H9 (cell line): ENCODE data around the gene PLD2. TPM values are rescaled to one million over a fixed set of nuclear protein-coding genes. Genes with fewer than 3 reads are reported as not detected.
A peak's percentile ranks its signal among the peaks of the same experiment; 100 is the strongest.

Experiments used
- DNase-seq: peaks from one replicate; pipeline ENCODE4 v3.0.0-alpha.2; 2017
- H2AFZ ChIP-seq: one replicate; pipeline ENCODE4 v1.6.1; 2013; ENCODE audit warnings: mild to moderate bottlenecking, low read length, control low read depth, moderate library complexity
- H2AK5ac ChIP-seq: 2 replicates; pipeline ENCODE4 v1.6.1; 2013; ENCODE audit warnings: low read length, control low read depth, mixed read lengths; ENCODE audit not compliant: insufficient read length
- H2BK120ac ChIP-seq: one replicate; pipeline ENCODE4 v1.6.1; 2013; ENCODE audit warnings: low read depth, mild to moderate bottlenecking, low read length, control low read depth, inconsistent platforms; ENCODE audit not compliant: poor library complexity, severe bottlenecking
- H2BK12ac ChIP-seq: 2 replicates; pipeline ENCODE4 v1.6.1; 2013; ENCODE audit warnings: low read length, control low read depth, mixed read lengths, low read depth; ENCODE audit not compliant: insufficient read length
- H2BK15ac ChIP-seq: 2 replicates; pipeline ENCODE4 v1.6.1; 2013; ENCODE audit warnings: low read depth, low read length, control low read depth
- H2BK20ac ChIP-seq: one replicate; pipeline ENCODE4 v1.6.1; 2013; ENCODE audit warnings: low read depth, mild to moderate bottlenecking, low read length, control low read depth, inconsistent platforms; ENCODE audit not compliant: poor library complexity, severe bottlenecking
- H2BK5ac ChIP-seq: 2 replicates; pipeline ENCODE4 v1.6.1; 2013; ENCODE audit warnings: low read length, control low read depth, mixed read lengths; ENCODE audit not compliant: insufficient read length
- H3K14ac ChIP-seq: 2 replicates; pipeline ENCODE4 v1.6.1; 2013; ENCODE audit warnings: low read length, control low read depth; ENCODE audit not compliant: insufficient read depth
- H3K18ac ChIP-seq: 2 replicates; pipeline ENCODE4 v1.6.1; 2013; ENCODE audit warnings: low read depth, mild to moderate bottlenecking, mixed read lengths, low read length, control low read depth; ENCODE audit not compliant: insufficient read length
- H3K23ac ChIP-seq: 2 replicates; pipeline ENCODE4 v1.6.1; 2013; ENCODE audit warnings: low read length, control low read depth, mixed read lengths, low read depth; ENCODE audit not compliant: insufficient read length
- H3K23me2 ChIP-seq: 2 replicates; pipeline ENCODE4 v1.6.1; 2013; ENCODE audit warnings: low read depth, mild to moderate bottlenecking, mixed read lengths, low read length, control low read depth; ENCODE audit not compliant: insufficient read length, poor library complexity, severe bottlenecking
- H3K27ac ChIP-seq: 2 replicates; pipeline ENCODE4 v1.5.1; 2013; ENCODE audit warnings: low read length, control low read depth, mixed read lengths, low read depth; ENCODE audit not compliant: insufficient read length
- H3K27me3 ChIP-seq: 2 replicates; pipeline ENCODE4 v1.6.1; 2013; ENCODE audit warnings: low read length, control low read depth, inconsistent platforms; ENCODE audit not compliant: insufficient read depth
- H3K4ac ChIP-seq: 2 replicates; pipeline ENCODE4 v1.6.1; 2013; ENCODE audit warnings: low read depth, mild to moderate bottlenecking, control low read depth, inconsistent platforms, low read length, moderate library complexity
- H3K4me1 ChIP-seq: 2 replicates; pipeline ENCODE4 v1.6.1; 2013; ENCODE audit warnings: low read length, control low read depth, inconsistent platforms; ENCODE audit not compliant: insufficient read depth
- H3K4me2 ChIP-seq: 2 replicates; pipeline ENCODE4 v1.6.1; 2013; ENCODE audit warnings: low read length, control low read depth, mixed read lengths; ENCODE audit not compliant: insufficient read length, insufficient read depth
- H3K56ac ChIP-seq: 2 replicates; pipeline ENCODE4 v1.6.1; 2013; ENCODE audit warnings: low read depth, mild to moderate bottlenecking, mixed read lengths, low read length, control low read depth; ENCODE audit not compliant: insufficient read length
- H3K79me1 ChIP-seq: 2 replicates; pipeline ENCODE4 v1.6.1; 2013; ENCODE audit warnings: low read depth, mild to moderate bottlenecking, moderate library complexity, low read length, control low read depth, inconsistent platforms; ENCODE audit not compliant: insufficient read depth, poor library complexity, severe bottlenecking
- H3K79me2 ChIP-seq: 2 replicates; pipeline ENCODE4 v1.6.1; 2013; ENCODE audit warnings: low read length, control low read depth, inconsistent platforms; ENCODE audit not compliant: insufficient read depth
- H3K9ac ChIP-seq: 2 replicates; pipeline ENCODE4 v1.6.1; 2013; ENCODE audit warnings: low read length, control low read depth, mixed read lengths; ENCODE audit not compliant: insufficient read length; ENCODE audit errors: extremely low read depth
- H3K9me3 ChIP-seq: one replicate; pipeline ENCODE4 v1.6.1; 2013; ENCODE audit warnings: low read depth, low read length, inconsistent platforms; ENCODE audit not compliant: control insufficient read depth
- H3T11ph ChIP-seq: one replicate; pipeline ENCODE4 v1.6.1; 2013; ENCODE audit warnings: mild to moderate bottlenecking, low read length, control low read depth, inconsistent platforms
- H4K20me1 ChIP-seq: one replicate; pipeline ENCODE4 v1.6.1; 2013; ENCODE audit not compliant: control insufficient read depth, insufficient read length, insufficient read depth
- H4K5ac ChIP-seq: 2 replicates; pipeline ENCODE4 v1.6.1; 2013; ENCODE audit warnings: low read depth, mild to moderate bottlenecking, mixed read lengths, low read length, control low read depth; ENCODE audit not compliant: insufficient read length
- H4K8ac ChIP-seq: replicated peaks from 2 replicates; pipeline ENCODE4 v1.6.1; 2013; ENCODE audit warnings: low read length, control low read depth, mixed read lengths, low read depth; ENCODE audit not compliant: insufficient read length
- H4K91ac ChIP-seq: 2 replicates; pipeline ENCODE4 v1.6.1; 2013; ENCODE audit warnings: low read depth, mild to moderate bottlenecking, moderate library complexity, mixed read lengths, low read length, control low read depth; ENCODE audit not compliant: insufficient read length
- H3K27ac Mint-ChIP-seq, 3 experiments: 2 replicates in 2 of 3; 3 replicates in 1 of 3; pipeline ENCODE4 v1.8.0; 2020 to 2021; ENCODE audit warnings: mixed read lengths in 3 of 3, mild to moderate bottlenecking in 1 of 3, moderate library complexity in 1 of 3
- H3K27me3 Mint-ChIP-seq: 2 replicates; pipeline ENCODE4 v1.8.0; 2021; ENCODE audit warnings: low read depth, mild to moderate bottlenecking, moderate library complexity, mixed read lengths
- H3K36me3 Mint-ChIP-seq, 3 experiments: 2 replicates in 2 of 3; 3 replicates in 1 of 3; pipeline ENCODE4 v1.8.0; 2020 to 2021; ENCODE audit warnings: low read depth in 3 of 3, mixed read lengths in 3 of 3; ENCODE audit not compliant: insufficient read depth in 1 of 3
- H3K4me1 Mint-ChIP-seq, 2 experiments: 2 replicates each; pipeline ENCODE4 v1.8.0; 2020; ENCODE audit warnings: mixed read lengths in 2 of 2
- H3K4me3 Mint-ChIP-seq, 2 experiments: 2 replicates in 1 of 2; 3 replicates in 1 of 2; pipeline ENCODE4 v1.8.0; 2020 to 2021; ENCODE audit warnings: mild to moderate bottlenecking in 2 of 2, mixed read lengths in 2 of 2, moderate library complexity in 1 of 2
- H3K9me3 Mint-ChIP-seq, 2 experiments: 2 replicates in 1 of 2; 3 replicates in 1 of 2; pipeline ENCODE4 v1.8.0; 2020; ENCODE audit warnings: mild to moderate bottlenecking in 2 of 2, mixed read lengths in 2 of 2, moderate library complexity in 1 of 2
- WGBS: extraction: QIAGEN DNeasy Blood & Tissue Kit; methylation state at CpG from one replicate; pipeline ENCODE4 v1.1.7; 2013; ENCODE audit warnings: missing lambda C conversion rate, low lambda C conversion rate, mixed read lengths; ENCODE audit not compliant: insufficient read length; ENCODE audit errors: extremely low coverage; 5-methylcytosine and 5-hydroxymethylcytosine counted together
- total RNA-seq: library from RNA; stranded (reverse); gene quantifications from 2 replicates; pipeline ENCODE4 v1.2.1, GENCODE V29; 2021
- TF ChIP-seq, protein P1 (sequence below): fragments of 200-600 bp; sonication (generic); conservative IDR thresholded peaks from 3 replicates; pipeline ENCODE4 v1.8.0; 2021; ENCODE audit warnings: antibody characterized with exemption, mild to moderate bottlenecking

PLD2 gene
- total RNA-seq, 1 experiment from 2014 or later: 63.3 TPM

DNA sequence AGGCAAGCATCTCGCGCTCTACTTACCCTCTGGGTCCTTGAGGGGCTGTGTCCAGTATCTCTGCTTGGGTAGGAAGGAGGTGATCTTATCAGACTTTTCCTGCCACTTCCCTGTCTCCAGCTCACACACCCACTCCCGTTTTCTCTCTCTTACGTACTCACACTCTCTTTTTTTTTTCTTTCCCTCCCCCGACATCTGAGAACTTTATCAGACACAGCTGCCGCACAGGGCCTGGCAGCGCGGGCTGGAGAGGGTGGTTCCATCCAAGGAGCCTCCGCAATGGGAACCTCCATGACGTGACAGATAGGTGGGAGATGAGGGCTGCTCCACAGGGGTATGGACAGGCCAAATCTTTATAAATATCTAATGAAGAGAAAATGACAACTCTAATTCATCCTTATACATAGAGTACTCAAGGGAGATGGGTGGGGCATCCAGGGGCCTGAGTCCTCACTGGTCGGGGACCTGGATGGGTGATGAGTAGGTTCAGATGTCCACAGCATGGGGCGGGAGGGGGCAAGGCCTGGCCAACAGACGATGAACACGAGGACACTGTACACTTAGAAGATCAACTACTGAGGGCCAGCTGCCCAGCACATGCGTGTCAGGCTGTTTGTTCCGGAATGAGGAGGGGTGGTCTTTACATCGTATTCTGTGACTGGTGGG lies 49.5 kb downstream of the PLD2 start:
- Mint-ChIP-seq H3K27me3 (no peaks in the 10 kb centered on the region), H3K9me3 (no peaks in the 10 kb centered on the region), H3K4me1 (peaks cover 66 to 68% of the 10 kb centered on the region in 2 experiments), H3K36me3 (peaks cover 0 to 17% (median 5%) of the 10 kb centered on the region in 3 experiments; a peak in 4 of 7 replicates), H3K27ac (peak overlapping the region; percentile 15 to 77 (median 54); a peak in 6 of 7 replicates), H3K4me3 (peak overlapping the region in 1 of 2 experiments; percentile 3; a peak in 2 of 5 replicates)
- H3K9me3 ChIP-seq: no peaks in the 10 kb centered on the region
- 97% methylated on average over 3 of the region's 17 CpGs for WGBS
- H3K79me1 ChIP-seq: no peaks in the 10 kb centered on the region
- no peak overlapping the region for H2AK5ac ChIP-seq
- H3K4me2 ChIP-seq: no peak overlapping the region
- H3K27ac ChIP-seq: no peak overlapping the region
- H3K9ac ChIP-seq: no peak overlapping the region
- no peak overlapping the region for H2BK5ac ChIP-seq
- no peaks in the 10 kb centered on the region for H4K20me1 ChIP-seq
- H3K4me1 ChIP-seq: peaks cover 21% of the 10 kb centered on the region; the same call in 1 of the 2 replicates
- H2AFZ ChIP-seq: no peak overlapping the region
- no peak overlapping the region for H4K8ac ChIP-seq
- H3K79me2 ChIP-seq: no peaks in the 10 kb centered on the region
- H3K56ac ChIP-seq: no peak overlapping the region
- no peak overlapping the region for H3K23ac ChIP-seq
- H4K91ac ChIP-seq: no peak overlapping the region
- no peak overlapping the region for H2BK120ac ChIP-seq
- H3T11ph ChIP-seq: no peak overlapping the region
- H2BK15ac ChIP-seq: no peak overlapping the region
- no peak overlapping the region for H2BK12ac ChIP-seq
- DNase-seq: no peak
- H3K18ac ChIP-seq: no peak overlapping the region
- no peak overlapping the region for H3K14ac ChIP-seq
- no peaks in the 10 kb centered on the region; the same call in 1 of the 2 replicates for H3K27me3 ChIP-seq
- H3K4ac ChIP-seq: no peak overlapping the region
- H2BK20ac ChIP-seq: no peak overlapping the region
- no peak overlapping the region for H4K5ac ChIP-seq
- TF ChIP-seq, protein P1, sequence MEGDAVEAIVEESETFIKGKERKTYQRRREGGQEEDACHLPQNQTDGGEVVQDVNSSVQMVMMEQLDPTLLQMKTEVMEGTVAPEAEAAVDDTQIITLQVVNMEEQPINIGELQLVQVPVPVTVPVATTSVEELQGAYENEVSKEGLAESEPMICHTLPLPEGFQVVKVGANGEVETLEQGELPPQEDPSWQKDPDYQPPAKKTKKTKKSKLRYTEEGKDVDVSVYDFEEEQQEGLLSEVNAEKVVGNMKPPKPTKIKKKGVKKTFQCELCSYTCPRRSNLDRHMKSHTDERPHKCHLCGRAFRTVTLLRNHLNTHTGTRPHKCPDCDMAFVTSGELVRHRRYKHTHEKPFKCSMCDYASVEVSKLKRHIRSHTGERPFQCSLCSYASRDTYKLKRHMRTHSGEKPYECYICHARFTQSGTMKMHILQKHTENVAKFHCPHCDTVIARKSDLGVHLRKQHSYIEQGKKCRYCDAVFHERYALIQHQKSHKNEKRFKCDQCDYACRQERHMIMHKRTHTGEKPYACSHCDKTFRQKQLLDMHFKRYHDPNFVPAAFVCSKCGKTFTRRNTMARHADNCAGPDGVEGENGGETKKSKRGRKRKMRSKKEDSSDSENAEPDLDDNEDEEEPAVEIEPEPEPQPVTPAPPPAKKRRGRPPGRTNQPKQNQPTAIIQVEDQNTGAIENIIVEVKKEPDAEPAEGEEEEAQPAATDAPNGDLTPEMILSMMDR: no peak
- H3K23me2 ChIP-seq: no peaks in the 10 kb centered on the region
